K562 (cell line): Measurements from ENCODE around the gene DMD. TPM values are rescaled to one million over a fixed set of nuclear protein-coding genes. Genes with fewer than 3 reads are reported as not detected.

ENCODE experiments used
- ATAC-seq: fragments of 200-7000 bp; cut with Tn5 transposase; 3 replicates; pipeline ENCODE4 v1.9.1; 2020; ENCODE audit warnings: moderate library complexity
- BruUV-seq: library from RNA; stranded (reverse); fragments of 400-500 nt; replicated peaks from 2 replicates; lab custom pipeline; 2021; lab: Mats Ljungman, UMichigan
- CTCF ChIA-PET: fragments of 300-600 bp; formaldehyde crosslinking; extraction: SDS; loops from one replicate; lab custom pipeline; 2021; ENCODE audit warnings: low intra/inter-chr PET ratio; lab: Yijun Ruan, JAX
- POLR2A ChIA-PET: fragments of 300-600, 350-650 bp; sonication (Branson Sonifier 250); formaldehyde crosslinking; extraction: SDS; loops from one replicate; lab custom pipeline; 2021; ENCODE audit warnings: antibody characterized with exemption, inconsistent platforms; lab: Yijun Ruan, JAX
- DNase-seq, 4 experiments: peaks; one replicate each; pipeline versions ENCODE4 v3.0.0 to v3.0.0-alpha.2; 2011 to 2018; ENCODE audit warnings: low spot score in 3 of 4, mixed read lengths in 3 of 4; ENCODE audit errors: extremely low read depth in 1 of 4
- FAIRE-seq: peaks from 2 replicates; lab custom pipeline; 2011; peaks lifted over from hg19 to GRCh38; lab: Jason Lieb, UNC
- H2AFZ ChIP-seq: 2 replicates; pipeline ENCODE4 v1.6.0; 2011; ENCODE audit warnings: low read depth, low read length, control low read depth, inconsistent platforms
- H3K27ac ChIP-seq: fragments of 200-600 bp; 3 replicates; pipeline ENCODE4 v1.8.0; 2011; ENCODE audit warnings: low read depth, mild to moderate bottlenecking, control low read depth, inconsistent platforms, low read length, moderate library complexity, mixed read lengths; ENCODE audit errors: extremely low read depth
- H3K27me3 ChIP-seq, 2 experiments: fragments of 300-600 bp in 1 of 2; 2 replicates in 1 of 2; 3 replicates in 1 of 2; pipeline versions ENCODE4 v1.6.0 to v1.8.0; 2011; ENCODE audit warnings: inconsistent platforms in 2 of 2, low read length in 2 of 2, mild to moderate bottlenecking in 1 of 2, mixed read lengths in 1 of 2, moderate library complexity in 1 of 2; ENCODE audit not compliant: control insufficient read depth in 2 of 2, insufficient read depth in 2 of 2
- H3K36me3 ChIP-seq: fragments of 300-600 bp; 3 replicates; pipeline ENCODE4 v1.8.0; 2011; ENCODE audit warnings: mild to moderate bottlenecking, low read length, inconsistent platforms; ENCODE audit not compliant: control insufficient read depth, insufficient read depth
- H3K4me1 ChIP-seq, 2 experiments: fragments of 200-600 bp in 1 of 2; replicated peaks in 1 of 2; 2 replicates in 1 of 2; 3 replicates in 1 of 2; pipeline versions ENCODE4 v1.5.1 to v1.8.0; 2011; ENCODE audit warnings: inconsistent platforms in 2 of 2, low read length in 2 of 2, mild to moderate bottlenecking in 1 of 2, mixed read lengths in 1 of 2, moderate library complexity in 1 of 2; ENCODE audit not compliant: control insufficient read depth in 2 of 2, insufficient read depth in 2 of 2
- H3K4me2 ChIP-seq: 2 replicates; pipeline ENCODE4 v1.6.1; 2011; ENCODE audit warnings: low read length, control low read depth, inconsistent platforms, mixed read lengths; ENCODE audit not compliant: insufficient read depth
- H3K4me3 ChIP-seq: fragments of 200-600 bp; sonication (generic), shearing (Covaris generic); 2 replicates; pipeline ENCODE4 v1.5.1; 2016; ENCODE audit warnings: control low read depth, inconsistent platforms
- H3K79me2 ChIP-seq: fragments of 200-600 bp; 3 replicates; pipeline ENCODE4 v1.8.0; 2011; ENCODE audit warnings: low read length, inconsistent platforms; ENCODE audit not compliant: control insufficient read depth, insufficient read depth
- H3K9ac ChIP-seq, 2 experiments: 2 replicates each; pipeline versions ENCODE4 v1.6.0 to v1.6.1; 2011; ENCODE audit warnings: low read depth in 2 of 2, low read length in 2 of 2, control low read depth in 1 of 2, inconsistent platforms in 1 of 2, mild to moderate bottlenecking in 1 of 2, mixed read lengths in 1 of 2; ENCODE audit not compliant: insufficient read depth in 1 of 2
- H3K9me1 ChIP-seq: one replicate; pipeline ENCODE4 v1.6.0; 2011; ENCODE audit warnings: inconsistent platforms, mild to moderate bottlenecking, low read length, moderate library complexity; ENCODE audit not compliant: control insufficient read depth, insufficient read depth
- H3K9me3 ChIP-seq: replicated peaks from 2 replicates; pipeline ENCODE4 v1.5.1; 2011; ENCODE audit warnings: low read depth, low read length, inconsistent platforms; ENCODE audit not compliant: control insufficient read depth, insufficient read depth
- H4K20me1 ChIP-seq: replicated peaks from 2 replicates; pipeline ENCODE4 v1.6.1; 2011; ENCODE audit warnings: low read length, inconsistent platforms, mixed read lengths; ENCODE audit not compliant: control insufficient read depth, insufficient read depth
- ARID2 ChIP-seq: fragments of 450-650 bp; IDR thresholded peaks from 2 replicates; pipeline ENCODE4 v1.6.1; 2017; ENCODE audit warnings: antibody characterized with exemption, mild to moderate bottlenecking
- CBX8 ChIP-seq: fragments of 200-600 bp; sonication (generic); IDR thresholded peaks from 2 replicates; pipeline ENCODE4 v1.6.1; 2012; ENCODE audit warnings: borderline replicate concordance, mixed run types, low read depth, mild to moderate bottlenecking, moderate library complexity, mixed read lengths, low read length, control low read depth, inconsistent platforms; ENCODE audit not compliant: poor library complexity, severe bottlenecking; ENCODE audit errors: extremely low read depth
- KAT2B ChIP-seq: IDR thresholded peaks from one replicate; pipeline ENCODE4 v1.6.1; 2012; ENCODE audit warnings: low read depth, mild to moderate bottlenecking, control low read depth, inconsistent platforms, low read length, moderate library complexity
- RFX1 ChIP-seq: fragments of 450-650 bp; IDR thresholded peaks from 2 replicates; pipeline ENCODE4 v1.6.1; 2016; ENCODE audit warnings: mild to moderate bottlenecking, moderate library complexity
- ZNF212 ChIP-seq: fragments of 450-650 bp; formaldehyde crosslinking; IDR thresholded peaks from 2 replicates; pipeline ENCODE4 v1.4.0; 2020; ENCODE audit warnings: mild to moderate bottlenecking
- WGBS: fragments of 100-300 bp; shearing (Covaris generic); methylation state at CpG from one replicate; pipeline ENCODE4 v1.1.6; 2016; ENCODE audit warnings: low coverage, mixed read lengths; ENCODE audit not compliant: insufficient coverage; ENCODE audit errors: missing lambda C conversion rate; 5-methylcytosine and 5-hydroxymethylcytosine counted together
- in situ Hi-C: fragments of 300-500 bp; cut with MboI; formaldehyde crosslinking; loops from 4 replicates; pipeline ENCODE4 v1.15.0; 2018; ENCODE audit warnings: inconsistent platforms, mixed read lengths
- intact Hi-C: fragments of 100-400 bp; cut with micrococcal nuclease; formaldehyde crosslinking; loops from 2 replicates; pipeline ENCODE4 v1.14.2; 2022
- polyA plus RNA-seq, 8 experiments: library from polyadenylated mRNA; depleted of rRNA in 4 of 8; stranded (reverse) in 5 of 8; unstranded in 3 of 8; fragments of >200 nt; fragmentation: Nextera tagmentation in 2 of 8; fragmentation: Illumina TruSeq in 1 of 8; extraction: Ambion mirVana in 2 of 8; extraction: Trizol in 1 of 8; gene quantifications; 2 replicates each; pipeline versions ENCODE4 v1.2.1 to v1.2.3, GENCODE V29; 2011 to 2014; ENCODE audit warnings: inconsistent platforms in 1 of 8, missing spikeins in 1 of 8
- total RNA-seq, 7 experiments: library from RNA; depleted of rRNA in 6 of 7; stranded (reverse); fragments of >200 nt in 6 of 7; fragmentation: Illumina TruSeq in 2 of 7; extraction: Trizol in 2 of 7; gene quantifications; 2 replicates each; pipeline versions ENCODE4 v1.2.1 to v1.2.3, GENCODE V29; 2011 to 2021; ENCODE audit warnings: low replicate concordance in 1 of 7
- TF ChIP-seq, protein P1 (sequence below): fragments of 250-450 bp; sonication (Bioruptor Pico); IDR thresholded peaks from 2 replicates; pipeline ENCODE4 v1.4.0; 2020; ENCODE audit warnings: mild to moderate bottlenecking, moderate library complexity
- TF ChIP-seq, protein P2 (sequence below): fragments of 250-450 bp; sonication (Bioruptor Pico); IDR thresholded peaks from 2 replicates; pipeline ENCODE4 v1.8.0; 2022; ENCODE audit warnings: moderate library complexity, mild to moderate bottlenecking, inconsistent platforms
- TF ChIP-seq, protein P3 (sequence below), 3 experiments: IDR thresholded peaks in 2 of 3; conservative IDR thresholded peaks in 1 of 3; 2 replicates each; pipeline ENCODE4 v1.5.1; 2011 to 2012; ENCODE audit warnings: low read length in 3 of 3, mild to moderate bottlenecking in 3 of 3, control low read depth in 2 of 3, improper control_type of control experiment in 1 of 3, inconsistent platforms in 1 of 3, low read depth in 1 of 3, mixed read lengths in 1 of 3, moderate library complexity in 1 of 3; ENCODE audit not compliant: insufficient read depth in 2 of 3
- TF ChIP-seq, protein P4 (sequence below): sonication (generic); formaldehyde crosslinking; IDR thresholded peaks from 2 replicates; pipeline ENCODE4 v1.8.1; 2023; ENCODE audit warnings: mild to moderate bottlenecking, missing genetic modification reagents
- TF ChIP-seq, protein P5 (sequence below), 3 experiments: fragments of 200-800 bp in 1 of 3; sonication (Bioruptor generic) in 1 of 3; sonication (generic) in 1 of 3; formaldehyde crosslinking in 1 of 3; IDR thresholded peaks; 2 replicates each; pipeline versions ENCODE4 v1.6.1 to v1.8.0; 2016 to 2022; ENCODE audit warnings: mild to moderate bottlenecking in 2 of 3, missing compliant biosample characterization in 2 of 3, missing genetic modification characterization in 2 of 3, missing genetic modification reagents in 1 of 3
- TF ChIP-seq, protein P6 (sequence below): fragments of 450-650 bp; formaldehyde crosslinking; conservative IDR thresholded peaks from 2 replicates; pipeline ENCODE4 v1.4.0; 2022; ENCODE audit warnings: mild to moderate bottlenecking, missing genetic modification characterization

Gene DMD
- total and polyA plus RNA-seq, 9 of the 15 experiments (the other 6 are each of a cell fraction or from before 2014, with no cell fraction given): 3.8 to 20.4 (median 11.4) TPM

DNA sequence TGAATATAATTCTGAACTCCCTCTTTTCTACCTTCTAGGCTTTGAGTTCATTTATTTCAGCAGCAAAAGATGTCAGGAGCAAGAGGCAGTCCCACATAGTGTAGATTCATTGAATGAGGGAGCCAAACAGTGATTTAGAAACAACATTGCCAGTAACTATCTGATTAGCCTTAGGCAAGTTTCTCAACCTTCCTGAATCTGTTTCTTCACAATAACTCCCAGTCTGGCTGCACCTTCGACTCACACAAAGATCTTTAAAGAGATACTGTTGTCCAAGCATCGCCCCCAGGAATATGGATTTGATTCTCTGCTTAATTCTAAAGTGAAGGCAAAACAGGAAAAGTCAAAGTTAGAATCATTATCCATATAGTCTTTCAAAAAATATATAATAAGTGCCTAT lies 1026.2 kb downstream of the DMD start:
- no peak overlapping the region for H3K9ac ChIP-seq
- WGBS: 0% methylated on average over 2 of the region's 2 CpGs
- intact Hi-C loops (no loop called here), in situ Hi-C loops (no loop called here)
- H3K79me2 ChIP-seq: no peaks in the 10 kb centered on the region
- H3K9me3 ChIP-seq: no peaks in the 10 kb centered on the region
- no peak overlapping the region for H2AFZ ChIP-seq
- H3K4me1 ChIP-seq: no peaks in the 10 kb centered on the region
- ChIA-PET CTCF (no interaction called here), POLR2A (no interaction called here)
- no peak for FAIRE-seq
- H3K9me1 ChIP-seq: no peaks in the 10 kb centered on the region
- H3K36me3 ChIP-seq: no peaks in the 10 kb centered on the region
- no TSS peak for BruUV-seq
- DNase-seq: no peak
- H3K4me2 ChIP-seq: no peak overlapping the region
- H3K27me3 ChIP-seq: no peaks in the 10 kb centered on the region
- H3K27ac ChIP-seq: no peak overlapping the region
- no peak overlapping the region for H3K4me3 ChIP-seq
- no peaks in the 10 kb centered on the region for H4K20me1 ChIP-seq
- ATAC-seq: no peak
- TF ChIP-seq, protein P1, sequence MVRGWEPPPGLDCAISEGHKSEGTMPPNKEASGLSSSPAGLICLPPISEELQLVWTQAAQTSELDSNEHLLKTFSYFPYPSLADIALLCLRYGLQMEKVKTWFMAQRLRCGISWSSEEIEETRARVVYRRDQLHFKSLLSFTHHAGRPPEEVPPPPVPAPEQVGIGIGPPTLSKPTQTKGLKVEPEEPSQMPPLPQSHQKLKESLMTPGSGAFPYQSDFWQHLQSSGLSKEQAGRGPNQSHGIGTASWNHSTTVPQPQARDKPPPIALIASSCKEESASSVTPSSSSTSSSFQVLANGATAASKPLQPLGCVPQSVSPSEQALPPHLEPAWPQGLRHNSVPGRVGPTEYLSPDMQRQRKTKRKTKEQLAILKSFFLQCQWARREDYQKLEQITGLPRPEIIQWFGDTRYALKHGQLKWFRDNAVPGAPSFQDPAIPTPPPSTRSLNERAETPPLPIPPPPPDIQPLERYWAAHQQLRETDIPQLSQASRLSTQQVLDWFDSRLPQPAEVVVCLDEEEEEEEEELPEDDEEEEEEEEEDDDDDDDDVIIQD (CRISPR knock-in tag): no peak
- TF ChIP-seq RFX1: no peak
- TF ChIP-seq, protein P2, sequence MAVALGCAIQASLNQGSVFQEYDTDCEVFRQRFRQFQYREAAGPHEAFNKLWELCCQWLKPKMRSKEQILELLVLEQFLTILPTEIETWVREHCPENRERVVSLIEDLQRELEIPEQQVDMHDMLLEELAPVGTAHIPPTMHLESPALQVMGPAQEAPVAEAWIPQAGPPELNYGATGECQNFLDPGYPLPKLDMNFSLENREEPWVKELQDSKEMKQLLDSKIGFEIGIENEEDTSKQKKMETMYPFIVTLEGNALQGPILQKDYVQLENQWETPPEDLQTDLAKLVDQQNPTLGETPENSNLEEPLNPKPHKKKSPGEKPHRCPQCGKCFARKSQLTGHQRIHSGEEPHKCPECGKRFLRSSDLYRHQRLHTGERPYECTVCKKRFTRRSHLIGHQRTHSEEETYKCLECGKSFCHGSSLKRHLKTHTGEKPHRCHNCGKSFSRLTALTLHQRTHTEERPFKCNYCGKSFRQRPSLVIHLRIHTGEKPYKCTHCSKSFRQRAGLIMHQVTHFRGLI: no peak
- no peak for TF ChIP-seq ZNF212 (CRISPR knock-in tag)
- TF ChIP-seq ARID2: no peak
- no peak for TF ChIP-seq KAT2B
- TF ChIP-seq, protein P3, sequence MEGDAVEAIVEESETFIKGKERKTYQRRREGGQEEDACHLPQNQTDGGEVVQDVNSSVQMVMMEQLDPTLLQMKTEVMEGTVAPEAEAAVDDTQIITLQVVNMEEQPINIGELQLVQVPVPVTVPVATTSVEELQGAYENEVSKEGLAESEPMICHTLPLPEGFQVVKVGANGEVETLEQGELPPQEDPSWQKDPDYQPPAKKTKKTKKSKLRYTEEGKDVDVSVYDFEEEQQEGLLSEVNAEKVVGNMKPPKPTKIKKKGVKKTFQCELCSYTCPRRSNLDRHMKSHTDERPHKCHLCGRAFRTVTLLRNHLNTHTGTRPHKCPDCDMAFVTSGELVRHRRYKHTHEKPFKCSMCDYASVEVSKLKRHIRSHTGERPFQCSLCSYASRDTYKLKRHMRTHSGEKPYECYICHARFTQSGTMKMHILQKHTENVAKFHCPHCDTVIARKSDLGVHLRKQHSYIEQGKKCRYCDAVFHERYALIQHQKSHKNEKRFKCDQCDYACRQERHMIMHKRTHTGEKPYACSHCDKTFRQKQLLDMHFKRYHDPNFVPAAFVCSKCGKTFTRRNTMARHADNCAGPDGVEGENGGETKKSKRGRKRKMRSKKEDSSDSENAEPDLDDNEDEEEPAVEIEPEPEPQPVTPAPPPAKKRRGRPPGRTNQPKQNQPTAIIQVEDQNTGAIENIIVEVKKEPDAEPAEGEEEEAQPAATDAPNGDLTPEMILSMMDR (IDR thresholded peaks at IDR 0.05 in 2 of 3, conservative IDR thresholded peaks at IDR 0.05 in 1 of 3; ENCODE audit: insufficient read depth in 2 of 3, low read depth in 1 of 3, low read length in 3 of 3): no peak
- TF ChIP-seq, protein P4, sequence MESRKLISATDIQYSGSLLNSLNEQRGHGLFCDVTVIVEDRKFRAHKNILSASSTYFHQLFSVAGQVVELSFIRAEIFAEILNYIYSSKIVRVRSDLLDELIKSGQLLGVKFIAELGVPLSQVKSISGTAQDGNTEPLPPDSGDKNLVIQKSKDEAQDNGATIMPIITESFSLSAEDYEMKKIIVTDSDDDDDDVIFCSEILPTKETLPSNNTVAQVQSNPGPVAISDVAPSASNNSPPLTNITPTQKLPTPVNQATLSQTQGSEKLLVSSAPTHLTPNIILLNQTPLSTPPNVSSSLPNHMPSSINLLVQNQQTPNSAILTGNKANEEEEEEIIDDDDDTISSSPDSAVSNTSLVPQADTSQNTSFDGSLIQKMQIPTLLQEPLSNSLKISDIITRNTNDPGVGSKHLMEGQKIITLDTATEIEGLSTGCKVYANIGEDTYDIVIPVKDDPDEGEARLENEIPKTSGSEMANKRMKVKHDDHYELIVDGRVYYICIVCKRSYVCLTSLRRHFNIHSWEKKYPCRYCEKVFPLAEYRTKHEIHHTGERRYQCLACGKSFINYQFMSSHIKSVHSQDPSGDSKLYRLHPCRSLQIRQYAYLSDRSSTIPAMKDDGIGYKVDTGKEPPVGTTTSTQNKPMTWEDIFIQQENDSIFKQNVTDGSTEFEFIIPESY (CRISPR knock-in tag): no peak
- TF ChIP-seq, protein P5, sequence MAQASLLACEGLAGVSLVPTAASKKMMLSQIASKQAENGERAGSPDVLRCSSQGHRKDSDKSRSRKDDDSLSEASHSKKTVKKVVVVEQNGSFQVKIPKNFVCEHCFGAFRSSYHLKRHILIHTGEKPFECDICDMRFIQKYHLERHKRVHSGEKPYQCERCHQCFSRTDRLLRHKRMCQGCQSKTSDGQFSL (CRISPR knock-in tag; IDR thresholded peaks at IDR 0.05): no peak
- TF ChIP-seq, protein P5 (tag; IDR thresholded peaks at IDR 0.05): no peak
- TF ChIP-seq, protein P6, sequence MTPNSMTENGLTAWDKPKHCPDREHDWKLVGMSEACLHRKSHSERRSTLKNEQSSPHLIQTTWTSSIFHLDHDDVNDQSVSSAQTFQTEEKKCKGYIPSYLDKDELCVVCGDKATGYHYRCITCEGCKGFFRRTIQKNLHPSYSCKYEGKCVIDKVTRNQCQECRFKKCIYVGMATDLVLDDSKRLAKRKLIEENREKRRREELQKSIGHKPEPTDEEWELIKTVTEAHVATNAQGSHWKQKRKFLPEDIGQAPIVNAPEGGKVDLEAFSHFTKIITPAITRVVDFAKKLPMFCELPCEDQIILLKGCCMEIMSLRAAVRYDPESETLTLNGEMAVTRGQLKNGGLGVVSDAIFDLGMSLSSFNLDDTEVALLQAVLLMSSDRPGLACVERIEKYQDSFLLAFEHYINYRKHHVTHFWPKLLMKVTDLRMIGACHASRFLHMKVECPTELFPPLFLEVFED (CRISPR knock-in tag): no peak
- TF ChIP-seq CBX8: no peak
